HG03139 (cell line): ENCODE data around the gene TYW1B.
"Not testable (repeated sequence)": the region's sequence is repeated elsewhere in the genome, so short reads cannot be mapped to it uniquely, and the experiment has no call there.

Source experiments
- ATAC-seq: cut with Tn5 transposase; IDR thresholded peaks from one replicate; pipeline ENCODE4 v1.9.1; 2021; ENCODE audit not compliant: unreplicated experiment

The TYW1B gene

DNA sequence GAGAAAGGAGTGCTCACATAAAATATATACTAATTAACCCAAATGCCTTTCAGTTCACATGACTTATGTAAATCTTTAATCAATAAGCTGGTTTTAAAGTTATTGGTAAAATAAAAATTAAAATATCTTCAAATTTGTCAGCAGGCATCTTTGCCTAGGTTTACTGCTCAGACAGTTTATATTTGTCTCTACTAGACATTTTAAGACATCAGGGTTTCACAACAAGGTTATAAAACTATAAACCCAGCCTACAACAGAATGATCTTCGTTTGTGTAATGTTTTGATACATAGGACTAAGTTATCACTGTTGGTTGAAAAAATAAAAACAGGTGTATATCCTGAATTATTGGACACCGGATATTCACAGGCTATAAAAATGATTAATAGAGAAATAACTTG lies 67.4 kb downstream of the TYW1B start:
- ATAC-seq, result no peak

- ATAC-seq, result no peak
These were observed 73.7 kb downstream of the TYW1B start for GRCh38 chr7:72754312-72754711.

DNA sequence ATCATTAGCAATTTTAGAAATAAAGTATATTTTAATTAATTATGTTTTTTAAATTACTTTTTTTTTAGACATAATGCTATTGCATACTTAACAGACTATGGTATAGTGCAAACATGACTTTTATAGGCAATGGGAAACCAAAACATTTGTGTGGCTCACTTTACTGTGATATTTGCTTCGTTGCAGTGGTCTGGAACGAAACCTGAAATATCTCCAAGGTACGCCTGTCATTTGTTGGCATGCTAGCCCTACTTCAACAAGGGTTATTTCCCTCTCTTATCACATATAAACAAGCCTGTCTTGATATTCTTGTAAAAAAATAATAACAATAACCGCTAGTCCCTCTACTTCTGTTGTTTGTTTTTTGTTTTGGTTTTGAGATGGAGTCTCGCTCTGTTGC lies 74.2 kb downstream of the TYW1B start:
- no peak for ATAC-seq

DNA sequence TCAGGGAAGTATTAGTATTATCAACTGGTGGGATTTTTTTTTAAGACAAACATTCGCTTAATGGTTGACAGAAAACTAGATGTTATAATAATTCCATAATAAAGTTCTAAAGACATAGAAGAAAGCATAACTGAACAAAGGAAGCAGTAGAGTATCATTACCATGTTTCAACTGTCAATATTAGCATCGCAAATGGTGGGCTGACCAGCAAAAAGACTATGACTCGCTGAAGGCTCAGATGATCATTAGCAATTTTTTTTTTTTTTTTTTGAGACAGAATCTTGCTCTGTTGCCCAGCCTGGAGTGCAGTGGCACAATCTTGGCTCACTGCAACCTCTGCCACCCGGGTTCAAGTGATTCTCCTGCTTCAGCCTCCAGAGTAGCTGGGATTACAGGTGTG lies 74.8 kb downstream of the TYW1B start:
- not testable (repeated sequence) for ATAC-seq

GRCh38 chr7:72751978-72752377 lies 76.0 kb downstream of the TYW1B start:
- ATAC-seq, result no peak

DNA sequence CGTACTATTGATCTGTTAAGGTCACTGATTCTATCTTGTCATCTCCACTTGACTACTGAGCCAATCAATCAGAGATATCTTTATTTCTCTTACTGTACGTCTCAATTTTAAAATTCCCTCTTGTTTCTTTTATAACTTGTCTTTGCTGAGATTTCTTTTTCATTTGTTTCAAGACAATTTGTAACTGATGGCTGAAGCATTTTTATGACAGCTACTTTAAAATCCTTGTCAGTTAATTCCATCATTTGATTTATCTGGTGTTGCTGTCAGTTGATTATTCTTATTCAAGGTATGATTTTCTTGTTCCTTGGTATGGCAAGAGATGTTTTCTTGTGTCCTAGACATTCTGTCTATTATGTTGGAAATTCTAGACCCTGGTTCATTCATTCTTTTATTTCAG lies 76.6 kb downstream of the TYW1B start:
- no peak for ATAC-seq

DNA sequence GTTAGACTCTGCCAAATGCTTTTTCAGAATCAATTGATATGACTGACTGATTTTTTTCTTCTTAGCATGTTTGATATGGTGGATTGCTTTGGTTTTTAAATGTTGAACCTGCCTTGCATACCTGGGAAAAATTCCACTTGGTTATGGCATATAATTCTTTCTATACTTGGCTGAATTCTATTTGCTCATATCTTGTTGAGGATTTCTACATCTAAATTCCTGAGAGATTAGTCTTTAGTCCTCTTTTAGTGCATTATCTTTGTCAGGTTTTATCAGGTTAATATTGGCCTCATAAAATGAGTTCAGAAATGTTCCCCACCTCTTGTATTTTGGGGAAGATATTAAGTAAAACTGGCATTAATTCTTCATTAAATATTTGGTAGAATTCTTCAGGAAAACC lies 79.4 kb downstream of the TYW1B start:
- not testable (repeated sequence) for ATAC-seq

DNA sequence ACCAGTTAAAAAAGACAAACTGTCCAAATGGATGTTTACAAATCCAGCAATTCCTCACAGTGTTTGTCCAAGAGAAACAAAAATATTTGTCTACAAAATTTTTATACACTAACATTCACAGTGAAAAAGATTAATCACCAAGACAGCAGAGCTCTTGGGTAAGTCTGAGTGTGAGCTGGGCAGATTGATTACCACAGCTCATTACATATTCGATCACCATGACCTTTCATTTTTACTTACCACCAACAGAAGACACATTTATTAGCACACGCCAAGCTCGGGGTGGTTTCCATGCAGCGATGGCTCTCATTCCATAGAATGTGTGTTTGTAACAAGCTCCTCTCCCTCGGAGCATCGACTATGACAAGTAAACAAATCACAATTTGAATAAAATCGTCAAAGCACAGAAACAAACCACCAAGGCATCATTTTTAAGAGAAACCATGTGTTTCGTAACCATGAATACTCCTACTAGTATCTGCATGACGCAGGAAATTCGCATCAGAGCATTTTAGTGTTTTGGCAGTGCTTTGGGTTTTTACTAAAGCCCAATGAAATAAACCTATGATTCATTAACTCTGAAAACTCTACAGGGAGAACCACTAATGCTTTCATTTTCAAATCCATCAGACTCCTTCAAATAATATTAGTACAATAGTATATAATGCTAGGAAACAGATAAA lies 83.6 kb downstream of the TYW1B start:
- not testable (repeated sequence) for ATAC-seq

GRCh38 chr7:72743801-72744200 lies 84.2 kb downstream of the TYW1B start:
- not testable (repeated sequence) for ATAC-seq

DNA sequence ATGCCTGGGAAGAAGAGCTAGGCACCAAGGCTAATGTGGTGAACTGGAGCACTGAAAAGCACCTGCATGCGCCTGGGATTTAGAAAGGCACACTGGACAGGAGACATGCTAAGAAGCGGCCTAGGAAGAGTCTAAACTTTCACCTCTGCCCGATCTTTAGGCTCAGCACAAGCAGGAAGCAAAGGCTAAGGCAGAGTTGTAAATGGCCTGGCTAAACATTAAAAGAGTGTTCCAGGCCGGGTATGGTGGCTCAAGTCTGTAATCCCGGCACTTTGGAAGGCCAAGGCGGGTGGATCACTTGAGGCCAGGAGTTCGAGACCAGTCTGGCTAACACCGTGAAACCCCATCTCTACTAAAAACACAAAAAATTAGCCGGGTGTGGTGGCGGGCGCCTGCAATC lies 88.3 kb downstream of the TYW1B start:
- not testable (repeated sequence) for ATAC-seq

DNA sequence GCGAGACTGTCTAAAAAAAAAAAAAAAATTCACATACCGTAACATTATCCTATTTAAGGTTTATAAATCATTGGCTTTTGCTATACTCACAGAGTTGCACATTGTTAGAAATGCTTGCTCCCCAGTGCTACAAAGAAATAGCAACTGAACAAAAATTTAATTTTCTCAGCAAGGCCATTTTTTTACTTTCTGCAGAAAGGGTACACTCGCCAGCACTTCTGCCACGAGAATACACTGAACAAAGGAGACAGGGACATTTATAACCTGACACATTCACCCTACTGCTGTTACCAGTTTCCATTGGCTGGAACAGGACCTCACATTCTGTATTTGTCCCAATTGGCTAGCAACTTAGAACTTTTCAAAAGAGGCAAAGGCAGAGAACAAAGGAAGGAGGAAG lies 92.1 kb downstream of the TYW1B start:
- not testable (repeated sequence) for ATAC-seq

- ATAC-seq, result not testable (repeated sequence)
These were observed 97.2 kb downstream of the TYW1B start for GRCh38 chr7:72730815-72731214.

- ATAC-seq, result not testable (repeated sequence)
These were observed 97.6 kb downstream of the TYW1B start for GRCh38 chr7:72730384-72730783.

DNA sequence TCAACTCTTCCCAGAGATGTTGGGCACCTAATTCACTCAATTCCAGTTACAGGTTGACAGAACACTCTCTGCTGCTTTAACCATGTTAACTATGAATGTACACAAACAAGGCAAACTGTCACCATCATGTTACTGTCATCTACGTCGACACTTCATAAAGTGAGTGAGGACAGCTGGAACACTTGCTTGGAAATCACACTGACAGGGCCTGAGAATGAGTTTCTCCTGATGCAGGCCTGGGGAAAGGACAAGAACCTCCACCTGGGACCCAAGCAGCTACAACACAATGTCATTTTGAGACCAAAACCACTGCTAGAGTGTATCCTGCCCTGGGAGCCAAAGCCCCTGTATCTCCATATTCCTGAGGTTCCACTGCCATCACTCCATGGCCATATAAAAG lies 98.9 kb downstream of the TYW1B start:
- ATAC-seq, result not testable (repeated sequence)

DNA sequence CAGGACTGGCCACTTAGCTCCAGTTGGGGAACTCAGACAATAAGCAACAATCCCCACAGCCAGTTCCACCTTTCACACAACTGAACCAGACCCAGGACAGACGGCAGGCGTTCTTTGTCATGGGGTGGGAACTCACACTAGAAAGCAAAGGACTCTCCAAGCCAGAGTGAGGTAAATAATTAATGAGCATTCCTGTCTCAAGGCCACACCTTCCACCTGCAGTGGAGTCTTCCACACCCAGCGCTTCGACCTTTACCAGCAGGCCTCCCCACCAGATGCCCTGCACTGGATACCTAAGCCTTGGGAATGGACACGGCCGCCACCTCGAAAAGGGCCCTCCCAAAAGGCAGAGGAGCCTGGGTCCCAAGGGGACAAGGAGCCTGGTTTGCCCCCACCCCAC lies 105.3 kb downstream of the TYW1B start:
- not testable (repeated sequence) for ATAC-seq

DNA sequence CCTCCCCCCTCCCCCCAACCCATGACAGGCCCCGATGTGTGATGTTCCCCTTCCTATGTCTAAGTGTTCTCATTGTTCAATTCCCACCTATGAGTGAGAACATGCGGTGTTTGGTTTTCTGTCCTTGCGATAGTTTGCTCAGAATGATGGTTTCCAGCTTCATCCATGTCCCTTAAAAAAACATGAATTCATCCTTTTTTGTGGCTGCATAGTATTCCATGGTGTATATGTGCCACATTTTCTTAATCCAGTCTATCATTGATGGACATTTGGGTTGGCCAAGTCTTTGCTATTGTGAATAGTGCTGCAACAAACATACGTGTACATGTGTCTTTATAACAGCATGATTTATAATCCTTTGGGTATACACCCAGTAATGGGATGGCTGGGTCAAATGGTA lies 107.1 kb downstream of the TYW1B start:
- not testable (repeated sequence) for ATAC-seq

DNA sequence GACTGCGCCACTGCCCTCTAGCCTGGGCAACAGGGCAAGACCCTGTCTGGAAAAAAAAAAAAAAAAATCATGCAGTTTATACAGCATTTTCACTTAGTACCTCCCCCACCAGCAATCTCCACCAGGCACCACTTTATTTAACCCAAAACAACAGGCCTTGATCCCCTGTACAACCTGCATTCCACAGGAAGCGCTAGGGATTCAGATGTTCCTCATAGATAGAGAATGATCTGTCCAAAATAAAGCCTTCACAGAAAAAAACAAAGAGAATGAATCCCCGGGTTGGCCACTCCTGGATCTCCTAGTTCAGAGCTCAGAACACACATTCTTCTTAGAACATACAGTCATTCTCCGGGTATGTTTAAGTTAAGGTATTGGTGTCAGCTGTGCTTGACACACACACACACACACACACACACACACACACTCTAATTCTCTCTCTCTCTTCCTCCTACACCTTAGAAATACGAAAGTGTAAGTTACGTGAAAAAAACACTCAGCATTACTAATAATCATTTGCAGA lies 110.7 kb downstream of the TYW1B start:
- not testable (repeated sequence) for ATAC-seq

GRCh38 chr7:72711927-72712326 lies 116.1 kb downstream of the TYW1B start:
- not testable (repeated sequence) for ATAC-seq

- no peak for ATAC-seq
These were observed 117.0 kb downstream of the TYW1B start for GRCh38 chr7:72710983-72711382.

GRCh38 chr7:72709909-72710308 lies 118.1 kb downstream of the TYW1B start:
- ATAC-seq, result no peak

- not testable (repeated sequence) for ATAC-seq
These were observed 119.5 kb downstream of the TYW1B start for GRCh38 chr7:72708371-72709050.

DNA sequence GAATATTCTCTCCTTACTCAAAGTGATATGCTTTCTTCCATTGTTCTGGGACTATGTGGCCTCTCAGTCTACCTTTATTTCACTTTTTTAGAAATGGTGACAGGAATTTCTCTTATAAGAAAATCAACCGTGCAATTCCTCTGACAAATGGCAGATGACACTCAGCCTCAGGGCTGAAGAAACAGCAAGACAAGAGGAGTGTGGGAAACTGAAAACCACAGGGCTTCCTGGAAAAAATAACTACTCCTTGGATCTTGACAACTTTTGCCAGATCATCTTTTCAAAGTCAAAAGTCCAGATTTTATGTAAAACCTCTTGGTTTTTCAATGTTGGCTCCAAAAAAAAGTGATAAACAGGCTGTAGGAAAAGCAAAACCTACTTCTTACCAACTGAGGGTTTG lies 121.5 kb downstream of the TYW1B start:
- no peak for ATAC-seq
